ENCODE measurements around the gene EXTL2.
"Not testable (repeated sequence)": the region's sequence is repeated elsewhere in the genome, so short reads cannot be mapped to it uniquely, and the experiment has no call there.

Gene EXTL2

DNA sequence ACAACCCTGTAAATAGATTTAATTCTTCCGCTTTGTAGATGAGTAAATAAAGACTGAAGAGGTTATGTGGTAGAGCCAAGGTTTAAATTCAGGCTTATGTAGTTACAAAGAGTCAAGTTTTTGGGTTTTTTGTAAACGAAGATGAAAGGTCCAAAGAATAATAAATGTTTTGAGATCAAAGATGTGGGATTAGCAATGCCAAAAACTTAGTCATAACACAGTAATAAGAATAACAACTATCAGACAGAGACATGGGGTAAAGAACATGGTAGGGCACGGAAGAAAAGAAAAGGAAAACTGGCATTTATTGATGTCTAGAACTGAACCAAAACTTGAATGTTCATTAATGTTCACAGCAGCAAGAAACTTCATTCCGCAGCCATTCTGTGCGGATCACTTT, 42.9 kb downstream of the EXTL2 start:
- Histone ChIP-seq H3K36me3 (replicated peaks; ENCODE audit: insufficient read depth, low read length) (no peaks in the 10 kb centered on the region), H3K27ac (ENCODE audit: low read length) (no peak overlapping the region), H2AFZ (ENCODE audit: low read length) (no peak overlapping the region), H3K9me3 (replicated peaks; ENCODE audit: insufficient read depth, low read length) (no peaks in the 10 kb centered on the region), H3K4me3 (ENCODE audit: low read length) (no peak overlapping the region), H3K4me1 (ENCODE audit: low read length) (no peaks in the 10 kb centered on the region), H3K27me3 (replicated peaks; ENCODE audit: insufficient read depth, low read length) (no peaks in the 10 kb centered on the region), H3K9me2 (replicated peaks; ENCODE audit: insufficient read depth, low read length) (no peaks in the 10 kb centered on the region), H4K20me1 (ENCODE audit: insufficient read depth, low read length) (no peaks in the 10 kb centered on the region), H3K4me2 (ENCODE audit: low read depth, low read length) (no peak overlapping the region), H3F3A (ENCODE audit: insufficient read depth, low read length) (no peaks in the 10 kb centered on the region), H3K9ac (ENCODE audit: low read length) (no peak overlapping the region), H3K79me2 (ENCODE audit: low read length) (no peaks in the 10 kb centered on the region)
- TF ChIP-seq EZH2 (optimal IDR thresholded peaks at IDR 0.05; ENCODE audit: low read depth, low read length) (no peak), EZH2phosphoT487 (IDR thresholded peaks at IDR 0.05; ENCODE audit: low read length) (no peak)
- TF ChIP-seq, protein P1, sequence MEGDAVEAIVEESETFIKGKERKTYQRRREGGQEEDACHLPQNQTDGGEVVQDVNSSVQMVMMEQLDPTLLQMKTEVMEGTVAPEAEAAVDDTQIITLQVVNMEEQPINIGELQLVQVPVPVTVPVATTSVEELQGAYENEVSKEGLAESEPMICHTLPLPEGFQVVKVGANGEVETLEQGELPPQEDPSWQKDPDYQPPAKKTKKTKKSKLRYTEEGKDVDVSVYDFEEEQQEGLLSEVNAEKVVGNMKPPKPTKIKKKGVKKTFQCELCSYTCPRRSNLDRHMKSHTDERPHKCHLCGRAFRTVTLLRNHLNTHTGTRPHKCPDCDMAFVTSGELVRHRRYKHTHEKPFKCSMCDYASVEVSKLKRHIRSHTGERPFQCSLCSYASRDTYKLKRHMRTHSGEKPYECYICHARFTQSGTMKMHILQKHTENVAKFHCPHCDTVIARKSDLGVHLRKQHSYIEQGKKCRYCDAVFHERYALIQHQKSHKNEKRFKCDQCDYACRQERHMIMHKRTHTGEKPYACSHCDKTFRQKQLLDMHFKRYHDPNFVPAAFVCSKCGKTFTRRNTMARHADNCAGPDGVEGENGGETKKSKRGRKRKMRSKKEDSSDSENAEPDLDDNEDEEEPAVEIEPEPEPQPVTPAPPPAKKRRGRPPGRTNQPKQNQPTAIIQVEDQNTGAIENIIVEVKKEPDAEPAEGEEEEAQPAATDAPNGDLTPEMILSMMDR (IDR thresholded peaks at IDR 0.05; ENCODE audit: low read length) = no peak
- DNase-seq = no peak

DNA sequence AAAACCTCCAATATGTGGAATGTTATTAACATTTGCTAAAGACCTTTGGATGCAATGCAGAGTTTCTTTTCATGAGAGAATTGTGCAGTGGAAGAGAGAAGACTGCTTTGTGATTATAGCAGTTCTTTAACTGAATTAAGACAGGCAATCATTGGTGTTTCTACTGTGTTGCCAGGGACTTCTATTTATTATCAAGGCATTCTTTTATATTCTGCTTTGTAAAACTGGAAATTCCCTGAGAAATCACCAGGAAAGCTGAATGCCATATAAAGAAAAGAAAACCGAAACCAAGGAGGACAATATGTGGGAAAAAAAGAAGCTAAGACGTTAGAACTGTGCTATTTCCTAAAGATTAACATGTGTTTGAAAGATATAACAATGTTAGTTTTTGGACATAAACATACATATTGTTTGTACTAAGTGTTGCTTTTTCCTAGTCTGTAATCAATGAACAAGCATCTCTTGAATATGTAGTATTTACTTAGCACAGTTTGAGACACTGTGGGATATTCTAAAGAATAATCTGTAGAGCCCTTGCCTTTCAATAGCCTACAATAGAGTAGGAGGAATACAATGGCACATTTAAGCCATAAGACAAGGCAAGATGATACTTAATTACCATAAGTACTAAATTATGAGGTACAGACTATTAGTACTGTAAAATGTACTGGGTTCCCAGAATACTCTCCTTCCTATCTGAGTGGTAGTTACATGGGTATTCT, 47.1 kb downstream of the EXTL2 start:
- Histone ChIP-seq H3K4me2 (ENCODE audit: low read depth, low read length) (no peak overlapping the region), H3K4me3 (ENCODE audit: low read length) (no peak overlapping the region), H2AFZ (ENCODE audit: low read length) (no peak overlapping the region), H3F3A (ENCODE audit: insufficient read depth, low read length) (no peaks in the 10 kb centered on the region), H3K9me3 (replicated peaks; ENCODE audit: insufficient read depth, low read length) (no peaks in the 10 kb centered on the region), H3K36me3 (replicated peaks; ENCODE audit: insufficient read depth, low read length) (no peaks in the 10 kb centered on the region), H3K27me3 (replicated peaks; ENCODE audit: insufficient read depth, low read length) (no peaks in the 10 kb centered on the region), H3K27ac (ENCODE audit: low read length) (no peak overlapping the region), H4K20me1 (ENCODE audit: insufficient read depth, low read length) (no peaks in the 10 kb centered on the region), H3K79me2 (ENCODE audit: low read length) (no peaks in the 10 kb centered on the region), H3K9ac (ENCODE audit: low read length) (no peak overlapping the region), H3K9me2 (replicated peaks; ENCODE audit: insufficient read depth, low read length) (no peaks in the 10 kb centered on the region), H3K4me1 (ENCODE audit: low read length) (no peaks in the 10 kb centered on the region)
- DNase-seq = no peak
- no peak for TF ChIP-seq EZH2phosphoT487 (IDR thresholded peaks at IDR 0.05; ENCODE audit: low read length)
- TF ChIP-seq, protein P1 (IDR thresholded peaks at IDR 0.05; ENCODE audit: low read length) = no peak
- TF ChIP-seq EZH2 (optimal IDR thresholded peaks at IDR 0.05; ENCODE audit: low read depth, low read length) = no peak

DNA sequence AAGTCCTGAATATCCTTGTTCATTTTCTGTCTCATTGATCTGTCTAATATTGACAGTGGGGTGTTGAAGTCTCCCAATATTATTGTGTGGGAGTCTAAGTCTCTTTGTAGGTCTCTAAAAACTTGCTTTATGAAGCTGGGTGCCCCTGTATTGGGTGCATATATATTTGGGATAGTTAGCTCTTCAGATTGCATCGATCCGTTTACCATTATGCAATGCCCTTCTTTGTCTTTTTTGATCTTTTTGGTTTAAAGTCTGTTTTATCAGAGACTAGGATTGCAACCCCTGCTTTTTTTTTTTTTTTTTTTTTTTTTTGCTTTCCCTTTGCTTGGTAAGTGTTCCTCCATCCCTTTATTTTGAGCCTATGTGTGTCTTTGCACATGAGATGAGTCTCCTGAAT, 51.5 kb downstream of the EXTL2 start:
- not testable (repeated sequence) for H3K4me3 ChIP-seq (ENCODE audit: low read length); H3K36me3 ChIP-seq (replicated peaks; ENCODE audit: insufficient read depth, low read length); H3K9me2 ChIP-seq (replicated peaks; ENCODE audit: insufficient read depth, low read length); H4K20me1 ChIP-seq (ENCODE audit: insufficient read depth, low read length); H3K27me3 ChIP-seq (replicated peaks; ENCODE audit: insufficient read depth, low read length); H2AFZ ChIP-seq (ENCODE audit: low read length); H3K79me2 ChIP-seq (ENCODE audit: low read length); H3K4me2 ChIP-seq (ENCODE audit: low read depth, low read length); H3K9me3 ChIP-seq (replicated peaks; ENCODE audit: insufficient read depth, low read length); DNase-seq; H3K9ac ChIP-seq (ENCODE audit: low read length); H3F3A ChIP-seq (ENCODE audit: insufficient read depth, low read length); H3K27ac ChIP-seq (ENCODE audit: low read length); H3K4me1 ChIP-seq (ENCODE audit: low read length)
